GM12891 (cell line): Measurements from ENCODE around the gene SZT2.

Source experiments
- POLR2A ChIP-seq: IDR thresholded peaks from 2 replicates; pipeline ENCODE4 v1.6.1; 2011; ENCODE audit warnings: low read depth, low read length, control low read depth
- POLR2AphosphoS5 ChIP-seq: IDR thresholded peaks from 2 replicates; pipeline ENCODE4 v1.6.1; 2011; ENCODE audit warnings: low read depth, low read length, control low read depth

- TF ChIP-seq POLR2A (no peak), POLR2AphosphoS5 (no peak)
Measured at GRCh38 chr1:43438953-43439581, 49.4 kb downstream of the SZT2 start.
